ENCODE results near the gene PKLR.

Gene PKLR

GRCh38 chr1:155308493-155309422, 7.5 kb upstream of the PKLR start, which contains the start of gene FDPS:
TSS of gene FDPS (plus strand) at chr1:155308866. CDS start at chr1:155309790, 924 bp downstream.
- POLR2A ChIA-PET, result interaction anchor here (0.5 to 1.3 kb wide), 10 partner anchors 9 to 1316 kb away, joined by 3 to 9 read pairs (median 3); a partner anchor contains a TSS
- CTCF ChIA-PET, result interaction anchor here (0.7 to 4.4 kb wide), 12 partner anchors 11 to 477 kb away, joined by 3 to 52 read pairs (median 3); partner anchors contain the start of genes CLK2, HCN3 and KRTCAP2
- peak; percentile 98 for DNase-seq (ENCODE audit: extremely low spot score)
- TF ChIP-seq CTCF (IDR thresholded peaks at IDR 0.05; ENCODE audit: control extremely low read depth, extremely low read depth, low read depth, missing control alignments), result no peak

GRCh38 chr1:155307247-155307740, 6.1 kb upstream of the PKLR start:
- CTCF ChIA-PET, result interaction anchor here (0.7 to 4.4 kb wide), 8 partner anchors 10 to 62 kb away, joined by 3 to 52 read pairs (median 4); partner anchors contain the start of gene HCN3
- DNase-seq (ENCODE audit: extremely low spot score), result no peak
- POLR2A ChIA-PET, result interaction anchor here (1.3 kb wide), 1 partner anchor 16 kb away, joined by 9 read pairs; no protein-coding TSS in a partner anchor
- TF ChIP-seq CTCF (IDR thresholded peaks at IDR 0.05; ENCODE audit: control extremely low read depth, extremely low read depth, low read depth, missing control alignments), result peak; percentile 33

- ChIA-PET POLR2A (no interaction called here), CTCF (interaction anchor here (2.4 to 4.4 kb wide), 3 partner anchors 13 to 55 kb away, joined by 8 to 52 read pairs (median 26); no protein-coding TSS in a partner anchor)
- DNase-seq (ENCODE audit: extremely low spot score), result no peak
- no peak for TF ChIP-seq CTCF (IDR thresholded peaks at IDR 0.05; ENCODE audit: control extremely low read depth, extremely low read depth, low read depth, missing control alignments)
Measured at GRCh38 chr1:155305881-155306391, 4.7 kb upstream of the PKLR start.

- CTCF ChIA-PET, result interaction anchor here (1.0 to 4.4 kb wide), 4 partner anchors 12 to 54 kb away, joined by 3 to 52 read pairs (median 17); no protein-coding TSS in a partner anchor
- DNase-seq (ENCODE audit: extremely low spot score), result no peak
- POLR2A ChIA-PET, result no interaction called here
- no peak for TF ChIP-seq CTCF (IDR thresholded peaks at IDR 0.05; ENCODE audit: control extremely low read depth, extremely low read depth, low read depth, missing control alignments)
Measured at GRCh38 chr1:155304558-155305063, 3.4 kb upstream of the PKLR start.

- DNase-seq (ENCODE audit: extremely low spot score), result no peak
- no peak for TF ChIP-seq CTCF (IDR thresholded peaks at IDR 0.05; ENCODE audit: control extremely low read depth, extremely low read depth, low read depth, missing control alignments)
- CTCF ChIA-PET, result interaction anchor here (1.0 to 2.1 kb wide), 3 partner anchors 15 to 50 kb away, joined by 3 to 9 read pairs (median 4); no protein-coding TSS in a partner anchor
- POLR2A ChIA-PET, result no interaction called here
Measured at GRCh38 chr1:155300553-155301329, 497 bp downstream of the PKLR start.
